Measurements from ENCODE around the gene OPN4. TPM values are rescaled to one million over a fixed set of nuclear protein-coding genes. Genes with fewer than 3 reads are reported as not detected.
A peak's percentile ranks its signal among the peaks of the same experiment; 100 is the strongest.

OPN4 gene
- total and polyA plus RNA-seq, 2 of the 8 experiments (the other 6 are each of a cell fraction or from before 2014, with no cell fraction given) = not detected

DNA sequence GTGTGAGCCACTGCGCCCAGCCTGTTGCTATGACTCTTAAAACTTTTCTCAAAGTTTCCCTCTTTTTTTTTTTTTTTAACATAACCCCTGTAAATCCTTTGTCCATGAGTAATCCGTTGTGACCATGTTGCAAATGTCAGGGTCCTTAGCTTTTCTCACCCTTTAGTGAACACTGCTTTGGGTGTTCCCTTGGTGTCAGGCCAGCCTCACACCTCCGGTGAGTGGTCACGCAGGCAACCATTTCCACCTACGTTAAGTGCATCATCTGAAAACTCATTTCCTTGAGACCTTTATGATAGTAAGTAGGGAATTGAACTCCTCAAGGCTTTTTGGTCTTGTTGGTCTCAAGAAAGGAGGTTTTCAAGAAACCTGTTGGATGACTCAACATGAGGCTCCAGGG is 41.3 kb upstream of the OPN4 start:
- Histone ChIP-seq H4K91ac (replicated peaks; ENCODE audit: insufficient read length, low read length) (no peak overlapping the region), H2BK15ac (ENCODE audit: low read length) (no peak overlapping the region), H2BK5ac (ENCODE audit: low read depth, low read length) (no peak overlapping the region), H3K27me3 (replicated peaks in 1 of 4; ENCODE audit: control insufficient read depth in 3 of 4, extremely low read depth in 1 of 4, insufficient read depth in 3 of 4, low read length in 3 of 4) (no peaks in the 10 kb centered on the region), H3K9me3 (ENCODE audit: insufficient read depth in 2 of 2, low read depth in 1 of 2, low read length in 1 of 2) (no peaks in the 10 kb centered on the region), H3K23me2 (ENCODE audit: low read depth, low read length) (no peaks in the 10 kb centered on the region), H2BK20ac (ENCODE audit: low read length) (no peak overlapping the region), H4K8ac (ENCODE audit: extremely low read depth, insufficient read depth, low read length) (no peak overlapping the region), H3K18ac (ENCODE audit: extremely low read depth, low read length) (no peak overlapping the region), H4K20me1 (replicated peaks in 1 of 2; ENCODE audit: control insufficient read depth in 1 of 2, insufficient read depth in 2 of 2, low read length in 2 of 2) (no peaks in the 10 kb centered on the region), H3K4me3 (ENCODE audit: extremely low read depth in 1 of 4, insufficient read depth in 2 of 4, low read depth in 3 of 4, low read length in 4 of 4) (no peak overlapping the region), H3K36me3 (ENCODE audit: control insufficient read depth in 2 of 4, insufficient read depth in 4 of 4, low read length in 3 of 4) (no peaks in the 10 kb centered on the region), H2BK120ac (replicated peaks; ENCODE audit: low read depth, low read length) (no peak overlapping the region), H3K4ac (replicated peaks; ENCODE audit: insufficient read length, low read depth, low read length) (no peak overlapping the region), H3K4me2 (ENCODE audit: insufficient read depth in 1 of 2, low read depth in 2 of 2, low read length in 2 of 2) (no peak overlapping the region), H3K27ac (ENCODE audit: low read depth, low read length) (no peak overlapping the region), H3K4me1 (replicated peaks in 1 of 4; ENCODE audit: control insufficient read depth in 3 of 4, insufficient read depth in 4 of 4, low read length in 3 of 4) (no peaks in the 10 kb centered on the region), H3K9ac (replicated peaks in 1 of 4; ENCODE audit: extremely low read depth in 1 of 4, low read depth in 3 of 4, low read length in 3 of 4) (no peak overlapping the region), H2AFZ (ENCODE audit: low read length) (no peak overlapping the region), H4K5ac (ENCODE audit: insufficient read length, low read depth, low read length) (no peak overlapping the region), H3K79me1 (ENCODE audit: low read depth, low read length) (no peaks in the 10 kb centered on the region), H2AK5ac (ENCODE audit: low read depth, low read length) (no peak overlapping the region), H3K79me2 (ENCODE audit: control insufficient read depth in 1 of 2, insufficient read depth in 2 of 2, low read length in 2 of 2) (no peaks in the 10 kb centered on the region), H2BK12ac (ENCODE audit: low read depth, low read length) (no peak overlapping the region), H3K14ac (ENCODE audit: insufficient read length) (no peak overlapping the region), H3K56ac (replicated peaks; ENCODE audit: insufficient read length, low read depth, low read length) (no peak overlapping the region), H3K23ac (ENCODE audit: insufficient read length) (no peak overlapping the region)
- ChIA-PET POLR2A (ENCODE audit: partially characterized antibody) (interaction anchor here (1.9 kb wide), 1 partner anchor 11 kb away, joined by 6 read pairs; no protein-coding TSS in a partner anchor), CTCF (ENCODE audit: partially characterized antibody) (interaction anchor here (1.2 to 3.1 kb wide), 2 partner anchors 29 to 32 kb away, joined by 4 to 9 read pairs; no protein-coding TSS in a partner anchor)
- no peak for TF ChIP-seq KDM5A (IDR thresholded peaks at IDR 0.05; ENCODE audit: low read length)
- no peak for TF ChIP-seq HDAC6 (IDR thresholded peaks at IDR 0.05; ENCODE audit: low read depth, low read length)
- TF ChIP-seq JUND (IDR thresholded peaks at IDR 0.05; ENCODE audit: low read length) = no peak
- no peak for TF ChIP-seq SIRT6 (IDR thresholded peaks at IDR 0.05; ENCODE audit: low read length)
- no peak for TF ChIP-seq HDAC2 (IDR thresholded peaks at IDR 0.05; ENCODE audit: borderline replicate concordance in 1 of 2, low read depth in 2 of 2, low read length in 2 of 2)
- DNase-seq (ENCODE audit: low read depth in 1 of 2, low spot score in 2 of 2) (peak in 1 of 2 experiments; percentile 16), FAIRE-seq (no peak)
- WGBS, 2 experiments (ENCODE audit: extremely low coverage in 1 of 2, insufficient coverage in 1 of 2, insufficient read length in 1 of 2, insufficient replicate concordance in 2 of 2, low coverage in 1 of 2, low lambda C conversion rate in 2 of 2, missing lambda C conversion rate in 1 of 2) = 93% methylated on average over 5 of the region's 5 CpGs; no CpG with 5 or more reads in 1 of the 2 experiments

All from H1 (cell line).